ENCODE measurements around the gene MGAM2. TPM values are rescaled to one million over a fixed set of nuclear protein-coding genes. Genes with fewer than 3 reads are reported as not detected.

The MGAM2 gene
- total RNA-seq (ENCODE audit: unreplicated experiment), result not detected
- long read RNA-seq, partial matches to known transcripts, result 0 of 1 reads
- long read RNA-seq, other reads (novel, unspliced or antisense), result 1 of 1 reads

GRCh38 chr7:142111499-142111898, at the start of gene MGAM2:
MGAM2 (plus strand) TSS chr7:142111718; CDS start chr7:142116874, 5,156 bp downstream.
- Mint-ChIP-seq H3K27me3 (ENCODE audit: unreplicated experiment) (no peaks in the 10 kb centered on the region), H3K9me3 (ENCODE audit: unreplicated experiment) (no peaks in the 10 kb centered on the region), H3K36me3 (ENCODE audit: unreplicated experiment) (no peaks in the 10 kb centered on the region), H3K4me1 (ENCODE audit: low read depth, unreplicated experiment) (peaks cover 2% of the 10 kb centered on the region), H3K27ac (ENCODE audit: unreplicated experiment) (no peak within 1 kb of the TSS), H3K4me3 (ENCODE audit: unreplicated experiment) (no peak within 1 kb of the TSS)
- TF ChIP-seq, protein P1, sequence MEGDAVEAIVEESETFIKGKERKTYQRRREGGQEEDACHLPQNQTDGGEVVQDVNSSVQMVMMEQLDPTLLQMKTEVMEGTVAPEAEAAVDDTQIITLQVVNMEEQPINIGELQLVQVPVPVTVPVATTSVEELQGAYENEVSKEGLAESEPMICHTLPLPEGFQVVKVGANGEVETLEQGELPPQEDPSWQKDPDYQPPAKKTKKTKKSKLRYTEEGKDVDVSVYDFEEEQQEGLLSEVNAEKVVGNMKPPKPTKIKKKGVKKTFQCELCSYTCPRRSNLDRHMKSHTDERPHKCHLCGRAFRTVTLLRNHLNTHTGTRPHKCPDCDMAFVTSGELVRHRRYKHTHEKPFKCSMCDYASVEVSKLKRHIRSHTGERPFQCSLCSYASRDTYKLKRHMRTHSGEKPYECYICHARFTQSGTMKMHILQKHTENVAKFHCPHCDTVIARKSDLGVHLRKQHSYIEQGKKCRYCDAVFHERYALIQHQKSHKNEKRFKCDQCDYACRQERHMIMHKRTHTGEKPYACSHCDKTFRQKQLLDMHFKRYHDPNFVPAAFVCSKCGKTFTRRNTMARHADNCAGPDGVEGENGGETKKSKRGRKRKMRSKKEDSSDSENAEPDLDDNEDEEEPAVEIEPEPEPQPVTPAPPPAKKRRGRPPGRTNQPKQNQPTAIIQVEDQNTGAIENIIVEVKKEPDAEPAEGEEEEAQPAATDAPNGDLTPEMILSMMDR (IDR thresholded peaks at IDR 0.05; ENCODE audit: partially characterized antibody, unreplicated experiment), result no peak
- no peak for DNase-seq

- Mint-ChIP-seq H3K36me3 (ENCODE audit: unreplicated experiment) (no peaks in the 10 kb centered on the region), H3K4me1 (ENCODE audit: low read depth, unreplicated experiment) (no peaks in the 10 kb centered on the region), H3K27me3 (ENCODE audit: unreplicated experiment) (peaks cover 2% of the 10 kb centered on the region), H3K9me3 (ENCODE audit: unreplicated experiment) (no peaks in the 10 kb centered on the region), H3K4me3 (ENCODE audit: unreplicated experiment) (no peak overlapping the region), H3K27ac (ENCODE audit: unreplicated experiment) (no peak overlapping the region)
- TF ChIP-seq, protein P1 (IDR thresholded peaks at IDR 0.05; ENCODE audit: partially characterized antibody, unreplicated experiment), result no peak
- no peak for DNase-seq
These were observed 47.7 kb upstream of the MGAM2 start for GRCh38 chr7:142063551-142064442.

DNA sequence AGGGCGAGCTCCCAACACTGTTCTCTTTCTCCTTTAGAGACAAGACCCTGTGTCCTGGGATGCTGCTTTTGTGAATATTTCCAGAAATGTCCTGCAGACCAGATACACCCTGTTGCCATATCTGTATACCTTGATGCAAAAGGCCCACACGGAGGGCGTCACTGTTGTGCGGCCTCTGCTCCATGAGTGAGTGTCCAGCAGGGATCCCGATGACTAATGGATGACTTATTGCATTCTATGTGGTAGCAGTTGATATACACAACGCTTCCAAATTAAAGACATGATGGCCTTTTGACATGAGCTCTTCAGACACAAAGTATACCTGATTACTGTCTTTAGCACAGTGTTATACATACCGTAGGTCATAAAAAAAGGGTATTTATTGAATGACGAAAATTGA, 45.0 kb upstream of the MGAM2 start:
- peaks cover 2% of the 10 kb centered on the region for H3K27me3 Mint-ChIP-seq (ENCODE audit: unreplicated experiment)
- DNase-seq, result no peak
- H3K4me3 Mint-ChIP-seq (ENCODE audit: unreplicated experiment), result no peak overlapping the region
- TF ChIP-seq, protein P1 (IDR thresholded peaks at IDR 0.05; ENCODE audit: partially characterized antibody, unreplicated experiment), result no peak
- no peaks in the 10 kb centered on the region for H3K4me1 Mint-ChIP-seq (ENCODE audit: low read depth, unreplicated experiment)
- no peaks in the 10 kb centered on the region for H3K36me3 Mint-ChIP-seq (ENCODE audit: unreplicated experiment)
- H3K9me3 Mint-ChIP-seq (ENCODE audit: unreplicated experiment), result no peaks in the 10 kb centered on the region
- H3K27ac Mint-ChIP-seq (ENCODE audit: unreplicated experiment), result no peak overlapping the region

DNA sequence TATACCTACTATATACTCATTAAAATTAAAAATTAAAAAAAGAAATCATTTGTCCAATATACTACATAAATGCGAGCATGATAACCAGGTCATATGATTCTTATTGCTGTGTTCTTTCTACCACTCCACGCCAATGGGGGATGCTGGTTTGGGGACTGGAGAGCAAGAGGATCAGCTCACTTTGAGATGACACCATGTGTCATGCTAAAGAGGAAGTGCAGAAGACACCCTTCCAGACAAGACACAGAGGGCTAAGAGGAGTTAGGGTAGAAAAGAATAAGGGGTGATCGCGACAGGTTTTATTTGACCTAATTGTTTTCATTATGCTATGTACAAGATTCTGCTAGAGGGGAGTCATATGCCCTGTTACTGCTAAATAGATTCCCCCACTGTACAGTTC, 33.8 kb upstream of the MGAM2 start:
- Mint-ChIP-seq H3K4me1 (ENCODE audit: low read depth, unreplicated experiment) (no peaks in the 10 kb centered on the region), H3K9me3 (ENCODE audit: unreplicated experiment) (no peaks in the 10 kb centered on the region), H3K27ac (ENCODE audit: unreplicated experiment) (no peak overlapping the region), H3K4me3 (ENCODE audit: unreplicated experiment) (no peak overlapping the region), H3K36me3 (ENCODE audit: unreplicated experiment) (no peaks in the 10 kb centered on the region), H3K27me3 (ENCODE audit: unreplicated experiment) (no peaks in the 10 kb centered on the region)
- TF ChIP-seq, protein P1 (IDR thresholded peaks at IDR 0.05; ENCODE audit: partially characterized antibody, unreplicated experiment), result no peak
- DNase-seq, result no peak

- Mint-ChIP-seq H3K27me3 (ENCODE audit: unreplicated experiment) (no peaks in the 10 kb centered on the region), H3K9me3 (ENCODE audit: unreplicated experiment) (no peaks in the 10 kb centered on the region), H3K36me3 (ENCODE audit: unreplicated experiment) (no peaks in the 10 kb centered on the region), H3K27ac (ENCODE audit: unreplicated experiment) (no peak overlapping the region), H3K4me1 (ENCODE audit: low read depth, unreplicated experiment) (no peaks in the 10 kb centered on the region), H3K4me3 (ENCODE audit: unreplicated experiment) (no peak overlapping the region)
- no peak for DNase-seq
- TF ChIP-seq, protein P1 (IDR thresholded peaks at IDR 0.05; ENCODE audit: partially characterized antibody, unreplicated experiment), result no peak
These were observed 27.9 kb upstream of the MGAM2 start for GRCh38 chr7:142083605-142084004.

Data from glutamatergic neuron (in vitro differentiated cells).